MCF 10A (cell line): Measurements from ENCODE around the gene FAM24B. TPM values are rescaled to one million over a fixed set of nuclear protein-coding genes. Genes with fewer than 3 reads are reported as not detected.
"Not testable (repeated sequence)": the region's sequence is repeated elsewhere in the genome, so short reads cannot be mapped to it uniquely, and the experiment has no call there.

ENCODE experiments used
- BruUV-seq: library from RNA; stranded (reverse); fragments of 400-500 nt; replicated peaks from 2 replicates; lab custom pipeline; 2021; lab: Mats Ljungman, UMichigan
- CTCF ChIA-PET: fragments of 300-600 bp; sonication (Branson Sonifier 250); formaldehyde crosslinking; extraction: SDS; loops from one replicate; lab custom pipeline; 2021; ENCODE audit warnings: antibody characterized with exemption, inconsistent platforms; lab: Yijun Ruan, JAX
- POLR2A ChIA-PET: fragments of 300-600, 350-650 bp; sonication (Branson Sonifier 250); formaldehyde crosslinking; extraction: SDS; loops from one replicate; lab custom pipeline; 2020; ENCODE audit warnings: antibody characterized with exemption, inconsistent platforms; lab: Yijun Ruan, JAX
- DNase-seq: peaks from one replicate; pipeline ENCODE4 v3.0.0-alpha.2; 2018; ENCODE audit not compliant: unreplicated experiment
- H3K27ac Mint-ChIP-seq: one replicate; pipeline ENCODE4 v1.8.0; 2022; ENCODE audit warnings: mild to moderate bottlenecking, low read depth, mixed read lengths; ENCODE audit not compliant: unreplicated experiment
- H3K27me3 Mint-ChIP-seq: one replicate; pipeline ENCODE4 v1.8.0; 2022; ENCODE audit warnings: mixed read lengths; ENCODE audit not compliant: insufficient read depth, unreplicated experiment
- H3K36me3 Mint-ChIP-seq: one replicate; pipeline ENCODE4 v1.8.0; 2022; ENCODE audit warnings: mild to moderate bottlenecking, moderate library complexity, mixed read lengths; ENCODE audit not compliant: insufficient read depth, unreplicated experiment
- H3K4me1 Mint-ChIP-seq: one replicate; pipeline ENCODE4 v1.8.0; 2022; ENCODE audit warnings: mixed read lengths; ENCODE audit not compliant: insufficient read depth, unreplicated experiment
- H3K4me3 Mint-ChIP-seq: one replicate; pipeline ENCODE4 v1.8.0; 2022; ENCODE audit warnings: mild to moderate bottlenecking, moderate library complexity, mixed read lengths; ENCODE audit not compliant: unreplicated experiment
- H3K9me3 Mint-ChIP-seq: one replicate; pipeline ENCODE4 v1.8.0; 2022; ENCODE audit warnings: mixed read lengths; ENCODE audit not compliant: unreplicated experiment
- intact Hi-C: fragments of 100-400 bp; cut with micrococcal nuclease; formaldehyde crosslinking; loops from 2 replicates; pipeline ENCODE4 v1.14.1; 2022
- total RNA-seq: library from RNA; stranded (reverse); gene quantifications from 2 replicates; pipeline ENCODE4 v1.2.3, GENCODE V29; 2022
- TF ChIP-seq, protein P1 (sequence below): fragments of 200-600 bp; IDR thresholded peaks from one replicate; pipeline ENCODE4 v1.8.0; 2022; ENCODE audit warnings: antibody characterized with exemption, mild to moderate bottlenecking; ENCODE audit not compliant: unreplicated experiment

FAM24B gene
- total RNA-seq, 1 experiment from 2014 or later = 23.7 TPM

DNA sequence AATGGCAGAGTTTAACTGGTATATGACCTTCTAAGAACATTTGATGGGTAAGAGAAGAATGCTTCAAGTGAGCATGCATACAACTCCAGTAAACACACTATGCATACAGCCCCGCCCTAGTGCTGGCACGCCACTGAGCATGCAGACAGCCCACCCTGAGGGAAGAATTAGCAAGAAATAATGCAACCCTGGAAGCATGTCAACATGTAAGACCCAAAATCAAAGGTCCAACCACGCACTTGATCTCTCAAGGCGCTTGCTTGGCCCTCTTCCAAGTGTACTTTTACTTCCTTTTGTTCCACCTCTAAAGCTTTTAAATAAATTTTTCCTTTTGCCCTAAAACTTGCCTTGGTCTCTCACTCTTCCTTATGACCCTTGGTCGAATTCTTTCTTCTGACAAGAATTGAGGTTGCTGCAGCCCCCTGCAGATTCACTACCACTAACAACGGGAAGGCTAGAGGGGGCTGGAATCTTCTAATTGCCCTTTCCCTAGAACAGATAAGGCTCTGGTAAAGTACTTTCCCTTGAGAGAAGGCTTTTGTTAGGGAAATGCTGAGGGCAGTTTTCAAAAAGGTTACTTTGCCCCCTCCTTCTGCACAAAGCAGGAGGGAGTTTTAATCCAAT lies 3.4 kb downstream of the FAM24B start:
- Mint-ChIP-seq H3K4me3 (no peak overlapping the region), H3K27me3 (no peaks in the 10 kb centered on the region), H3K4me1 (peaks cover 33% of the 10 kb centered on the region), H3K27ac (no peak overlapping the region), H3K9me3 (no peaks in the 10 kb centered on the region), H3K36me3 (peaks cover 16% of the 10 kb centered on the region)
- intact Hi-C loops = no loop called here
- ChIA-PET CTCF (interaction anchor here (0.5 kb wide), 1 partner anchor 596 kb away, joined by 3 read pairs; no protein-coding TSS in a partner anchor), POLR2A (no interaction called here)
- no peak for DNase-seq
- TF ChIP-seq, protein P1, sequence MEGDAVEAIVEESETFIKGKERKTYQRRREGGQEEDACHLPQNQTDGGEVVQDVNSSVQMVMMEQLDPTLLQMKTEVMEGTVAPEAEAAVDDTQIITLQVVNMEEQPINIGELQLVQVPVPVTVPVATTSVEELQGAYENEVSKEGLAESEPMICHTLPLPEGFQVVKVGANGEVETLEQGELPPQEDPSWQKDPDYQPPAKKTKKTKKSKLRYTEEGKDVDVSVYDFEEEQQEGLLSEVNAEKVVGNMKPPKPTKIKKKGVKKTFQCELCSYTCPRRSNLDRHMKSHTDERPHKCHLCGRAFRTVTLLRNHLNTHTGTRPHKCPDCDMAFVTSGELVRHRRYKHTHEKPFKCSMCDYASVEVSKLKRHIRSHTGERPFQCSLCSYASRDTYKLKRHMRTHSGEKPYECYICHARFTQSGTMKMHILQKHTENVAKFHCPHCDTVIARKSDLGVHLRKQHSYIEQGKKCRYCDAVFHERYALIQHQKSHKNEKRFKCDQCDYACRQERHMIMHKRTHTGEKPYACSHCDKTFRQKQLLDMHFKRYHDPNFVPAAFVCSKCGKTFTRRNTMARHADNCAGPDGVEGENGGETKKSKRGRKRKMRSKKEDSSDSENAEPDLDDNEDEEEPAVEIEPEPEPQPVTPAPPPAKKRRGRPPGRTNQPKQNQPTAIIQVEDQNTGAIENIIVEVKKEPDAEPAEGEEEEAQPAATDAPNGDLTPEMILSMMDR = no peak
- BruUV-seq = no TSS peak

DNA sequence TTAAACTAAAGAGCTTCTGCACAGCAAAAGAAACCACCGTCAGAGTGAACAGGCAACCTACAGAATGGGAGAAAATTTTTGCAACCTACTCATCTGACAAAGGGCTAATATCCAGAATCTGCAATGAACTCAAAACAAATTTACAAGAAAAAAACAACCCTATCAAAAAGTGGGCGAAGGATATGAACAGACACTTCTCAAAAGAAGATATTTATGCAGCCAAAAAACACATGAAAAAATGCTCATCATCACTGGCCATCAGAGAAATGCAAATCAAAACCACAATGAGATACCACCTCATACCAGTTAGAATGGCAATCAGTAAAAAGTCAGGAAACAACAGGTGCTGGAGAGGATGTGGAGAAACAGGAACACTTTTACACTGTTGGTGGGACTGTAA lies 7.4 kb downstream of the FAM24B start:
- H3K4me3 Mint-ChIP-seq, DNase-seq, POLR2A ChIA-PET, H3K27me3 Mint-ChIP-seq, BruUV-seq, H3K36me3 Mint-ChIP-seq, H3K27ac Mint-ChIP-seq, H3K4me1 Mint-ChIP-seq, CTCF ChIA-PET, intact Hi-C loops, H3K9me3 Mint-ChIP-seq: not testable (repeated sequence)

DNA sequence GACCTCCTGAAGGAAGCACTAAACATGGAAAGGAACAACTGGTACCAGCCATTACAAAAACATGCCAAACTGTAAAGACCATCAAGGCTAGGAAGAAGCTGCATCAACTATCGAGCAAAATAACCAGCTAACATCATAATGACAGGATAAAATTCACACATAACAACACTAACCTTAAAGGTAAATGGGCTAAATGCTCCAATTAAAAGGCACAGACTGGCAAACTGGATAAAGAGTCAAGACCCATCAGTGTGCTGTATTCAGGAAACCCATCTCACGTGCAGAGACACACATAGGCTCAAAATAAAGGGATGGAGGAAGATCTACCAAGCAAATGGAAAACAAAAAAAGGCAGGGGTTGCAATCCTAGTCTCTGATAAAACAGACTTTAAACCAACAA lies 10.6 kb downstream of the FAM24B start:
- H3K36me3 Mint-ChIP-seq, BruUV-seq, H3K27ac Mint-ChIP-seq, H3K27me3 Mint-ChIP-seq, DNase-seq, CTCF ChIA-PET, H3K4me3 Mint-ChIP-seq, H3K9me3 Mint-ChIP-seq, intact Hi-C loops: not testable (repeated sequence)
- peaks cover 18% of the 10 kb centered on the region for H3K4me1 Mint-ChIP-seq
- POLR2A ChIA-PET = interaction anchor here (0.6 kb wide), 1 partner anchor 114 kb away, joined by 4 read pairs; no protein-coding TSS in a partner anchor

DNA sequence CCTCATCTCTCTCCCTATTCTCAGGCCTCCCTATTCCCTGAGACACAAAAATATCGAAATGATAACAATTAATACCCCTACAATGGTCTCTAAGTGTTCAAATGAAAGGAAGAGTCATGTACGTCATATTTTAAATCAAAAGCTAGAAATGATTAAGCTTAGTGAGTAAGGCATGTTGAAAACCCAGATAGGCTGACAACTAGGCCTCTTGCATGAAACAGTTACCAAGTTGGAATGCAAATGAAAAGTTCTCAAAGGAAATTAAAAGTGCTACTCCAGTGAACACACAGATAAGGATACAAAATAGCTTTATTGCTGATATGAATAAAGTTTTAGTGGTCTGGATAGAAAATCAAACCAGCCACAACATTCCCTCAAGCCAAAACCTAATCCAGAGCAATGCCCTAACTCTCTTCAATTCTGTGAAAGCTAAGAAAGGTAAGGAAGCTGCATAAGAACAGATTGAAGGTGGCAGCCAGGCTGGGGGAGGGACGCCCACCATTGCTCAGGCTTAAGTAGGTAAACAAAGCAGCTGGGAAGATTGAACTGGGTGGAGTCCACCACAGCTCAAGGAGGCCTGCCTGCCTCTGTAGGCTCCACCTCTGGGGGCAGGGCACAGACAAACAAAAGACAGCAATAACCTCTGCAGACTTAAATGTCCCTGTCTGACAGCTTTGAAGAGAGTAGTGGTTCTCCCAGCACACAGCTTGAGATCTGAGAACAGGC lies 12.5 kb downstream of the FAM24B start:
- not testable (repeated sequence) for BruUV-seq

DNA sequence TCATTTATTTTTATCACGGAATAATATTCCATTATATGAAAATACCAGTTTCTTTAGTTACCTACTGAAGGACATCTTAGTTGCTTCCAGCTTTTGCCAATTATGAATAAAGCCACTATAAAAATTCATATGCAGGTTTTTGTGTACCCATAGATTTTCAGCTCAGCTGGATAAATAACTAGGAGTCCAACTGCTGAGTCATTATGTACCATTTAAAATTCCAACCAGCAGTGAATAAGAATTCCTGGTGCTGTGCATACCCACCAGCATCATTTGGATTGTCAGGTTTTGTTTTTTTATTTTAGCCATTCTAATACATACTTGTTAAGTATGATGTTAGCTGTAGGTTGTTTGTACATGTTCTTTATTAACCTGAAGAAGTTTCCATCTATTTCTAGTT lies 14.5 kb downstream of the FAM24B start:
- ChIA-PET POLR2A (interaction anchor here (0.7 to 1.0 kb wide), 4 partner anchors 14 to 143 kb away, joined by 3 to 4 read pairs (median 4); partner anchors contain the start of genes C10orf88 and IKZF5), CTCF (interaction anchor here (0.7 kb wide), 1 partner anchor 398 kb away, joined by 3 read pairs; no protein-coding TSS in a partner anchor)
- intact Hi-C loops = no loop called here
- Mint-ChIP-seq H3K27ac (peak overlapping the region; percentile 99), H3K4me3 (peak overlapping the region; percentile 45), H3K4me1 (peaks cover 30% of the 10 kb centered on the region), H3K9me3 (no peaks in the 10 kb centered on the region), H3K27me3 (no peaks in the 10 kb centered on the region), H3K36me3 (peaks cover 5% of the 10 kb centered on the region)
- BruUV-seq = no TSS peak
- peak; percentile 33 for DNase-seq
- TF ChIP-seq, protein P1 = no peak

More for the DNA sequence above, 12.5 kb downstream of the FAM24B start:
- DNase-seq, intact Hi-C loops, H3K9me3 Mint-ChIP-seq, H3K36me3 Mint-ChIP-seq, H3K4me3 Mint-ChIP-seq, H3K27me3 Mint-ChIP-seq: not testable (repeated sequence)
- Mint-ChIP-seq H3K4me1 (peaks cover 25% of the 10 kb centered on the region), H3K27ac (peak overlapping the region; percentile 77)
- POLR2A ChIA-PET = interaction anchor here (0.9 to 1.0 kb wide), 2 partner anchors 11 to 116 kb away, joined by 3 to 5 read pairs; no protein-coding TSS in a partner anchor
- CTCF ChIA-PET = interaction anchor here (0.5 kb wide), 1 partner anchor 638 kb away, joined by 4 read pairs; no protein-coding TSS in a partner anchor
